Measurements from ENCODE around the gene CABP7.
"Not testable (repeated sequence)": the region's sequence is repeated elsewhere in the genome, so short reads cannot be mapped to it uniquely, and the experiment has no call there.

CABP7 gene

DNA sequence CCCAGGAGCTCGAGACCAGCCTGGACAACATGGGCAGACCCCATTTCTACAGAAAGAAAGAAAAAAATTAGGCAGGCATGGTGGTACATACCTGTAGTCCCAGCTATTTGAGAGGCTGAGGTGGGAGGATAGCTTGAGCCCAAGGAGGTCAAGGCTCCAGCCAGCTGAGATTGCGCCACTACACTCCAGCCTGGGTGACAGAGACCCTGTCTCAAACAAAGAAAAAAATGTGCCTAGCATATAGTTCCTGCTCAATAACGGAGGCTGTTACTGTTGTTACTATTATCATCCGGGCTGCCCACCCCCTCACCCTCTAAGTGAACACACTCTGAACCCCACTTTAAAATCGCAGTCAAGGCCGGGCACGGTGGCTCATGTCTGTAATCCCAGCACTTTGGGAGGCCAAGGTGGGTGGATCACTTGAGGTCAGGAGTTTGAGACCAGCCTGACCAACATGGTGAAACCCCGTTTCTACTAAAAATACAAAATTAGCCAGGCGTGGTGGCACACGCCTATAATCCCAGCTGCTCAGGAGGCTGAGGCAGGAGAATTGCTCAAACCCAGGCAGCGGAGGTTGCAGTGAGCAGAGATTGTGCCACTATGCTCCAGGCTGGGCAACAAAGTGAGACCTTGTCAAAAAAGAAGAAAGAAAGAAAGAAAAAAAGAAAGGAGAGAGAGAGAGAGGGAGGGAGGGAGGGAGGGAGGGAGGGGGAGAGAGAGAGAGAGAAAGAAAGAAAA lies 35.0 kb downstream of the CABP7 start:
- H3K27me3 ChIP-seq (ENCODE audit: insufficient read depth, low read length); H3K36me3 ChIP-seq (ENCODE audit: insufficient read depth, low read depth, low read length); H3K4me1 ChIP-seq (ENCODE audit: insufficient read depth, low read length); H3K4me3 ChIP-seq (ENCODE audit: low read length); H3K9me3 ChIP-seq (ENCODE audit: insufficient read depth, low read depth, low read length); H3K27ac ChIP-seq (ENCODE audit: low read length); H3K9ac ChIP-seq (ENCODE audit: low read depth, low read length): not testable (repeated sequence)

DNA sequence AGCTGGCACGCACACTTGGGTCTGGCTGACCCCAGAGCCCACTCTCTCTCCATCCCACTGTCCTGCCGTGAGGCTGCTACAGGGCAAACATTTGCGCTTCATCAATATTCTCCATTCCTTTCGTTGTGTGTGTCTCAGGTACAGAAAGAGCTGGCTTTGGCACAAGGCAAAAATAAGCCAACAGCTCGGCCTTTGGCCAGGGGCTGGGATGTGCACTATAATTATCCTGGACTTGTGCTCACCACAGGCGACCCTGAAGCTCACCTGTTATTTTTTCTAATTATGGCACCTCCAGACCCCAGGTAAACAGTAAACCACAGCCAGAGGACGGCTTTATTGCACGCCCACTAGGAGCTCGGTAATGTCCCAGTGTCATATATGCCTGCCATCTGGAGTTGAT lies 36.1 kb downstream of the CABP7 start:
- Histone ChIP-seq H3K27ac (ENCODE audit: low read length) (no peak overlapping the region), H3K4me1 (ENCODE audit: insufficient read depth, low read length) (no peaks in the 10 kb centered on the region), H3K36me3 (ENCODE audit: insufficient read depth, low read depth, low read length) (no peaks in the 10 kb centered on the region), H3K9me3 (ENCODE audit: insufficient read depth, low read depth, low read length) (no peaks in the 10 kb centered on the region), H3K4me3 (ENCODE audit: low read length) (no peak overlapping the region), H3K9ac (ENCODE audit: low read depth, low read length) (no peak overlapping the region), H3K27me3 (ENCODE audit: insufficient read depth, low read length) (no peaks in the 10 kb centered on the region)

DNA sequence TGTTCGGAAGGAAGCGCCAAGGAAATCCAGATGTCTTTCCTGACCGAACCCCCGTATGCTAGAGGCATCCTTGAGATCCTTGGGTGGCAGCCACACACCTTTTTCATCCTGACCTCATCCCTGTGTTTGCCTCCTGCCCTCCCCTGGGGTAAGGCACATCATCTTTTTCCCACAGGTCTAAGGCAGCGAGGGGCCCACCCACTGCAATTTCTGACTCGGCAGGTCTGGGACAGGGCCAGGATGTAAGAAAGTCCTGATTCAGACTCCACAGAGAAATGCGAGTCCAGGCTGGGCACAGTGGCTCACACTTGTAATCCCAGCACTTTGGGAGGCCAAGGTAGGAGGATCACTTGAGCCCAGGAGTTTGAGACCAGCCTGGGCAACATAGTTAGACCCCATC lies 36.5 kb downstream of the CABP7 start:
- H3K36me3 ChIP-seq (ENCODE audit: insufficient read depth, low read depth, low read length), result no peaks in the 10 kb centered on the region
- no peaks in the 10 kb centered on the region for H3K27me3 ChIP-seq (ENCODE audit: insufficient read depth, low read length)
- no peaks in the 10 kb centered on the region for H3K4me1 ChIP-seq (ENCODE audit: insufficient read depth, low read length)
- H3K9me3 ChIP-seq (ENCODE audit: insufficient read depth, low read depth, low read length), result no peaks in the 10 kb centered on the region
- no peak overlapping the region for H3K27ac ChIP-seq (ENCODE audit: low read length)
- no peak overlapping the region for H3K4me3 ChIP-seq (ENCODE audit: low read length)
- H3K9ac ChIP-seq (ENCODE audit: low read depth, low read length), result no peak overlapping the region

DNA sequence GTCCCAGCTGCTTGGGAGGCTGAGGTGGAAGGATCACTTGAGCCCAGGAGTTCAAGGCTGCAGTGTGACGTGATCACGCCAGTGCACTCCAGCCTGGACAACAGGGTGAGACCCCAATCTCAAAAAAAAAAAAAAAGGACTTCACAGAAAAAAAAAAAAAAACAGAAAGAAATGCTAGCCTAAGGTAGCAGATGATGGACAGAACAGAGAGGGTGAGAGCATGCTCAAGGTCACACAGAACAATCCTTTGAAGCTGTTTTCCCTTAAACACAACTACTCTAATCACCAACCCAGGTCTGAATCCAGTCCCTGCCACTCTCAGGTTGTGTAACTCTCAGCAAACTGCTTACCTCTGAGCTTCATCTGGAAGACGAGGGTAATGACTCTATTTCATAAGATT lies 37.3 kb downstream of the CABP7 start:
- Histone ChIP-seq H3K9ac (ENCODE audit: low read depth, low read length) (no peak overlapping the region), H3K27ac (ENCODE audit: low read length) (no peak overlapping the region), H3K27me3 (ENCODE audit: insufficient read depth, low read length) (no peaks in the 10 kb centered on the region), H3K4me3 (ENCODE audit: low read length) (no peak overlapping the region), H3K9me3 (ENCODE audit: insufficient read depth, low read depth, low read length) (no peaks in the 10 kb centered on the region), H3K36me3 (ENCODE audit: insufficient read depth, low read depth, low read length) (no peaks in the 10 kb centered on the region), H3K4me1 (ENCODE audit: insufficient read depth, low read length) (no peaks in the 10 kb centered on the region)

DNA sequence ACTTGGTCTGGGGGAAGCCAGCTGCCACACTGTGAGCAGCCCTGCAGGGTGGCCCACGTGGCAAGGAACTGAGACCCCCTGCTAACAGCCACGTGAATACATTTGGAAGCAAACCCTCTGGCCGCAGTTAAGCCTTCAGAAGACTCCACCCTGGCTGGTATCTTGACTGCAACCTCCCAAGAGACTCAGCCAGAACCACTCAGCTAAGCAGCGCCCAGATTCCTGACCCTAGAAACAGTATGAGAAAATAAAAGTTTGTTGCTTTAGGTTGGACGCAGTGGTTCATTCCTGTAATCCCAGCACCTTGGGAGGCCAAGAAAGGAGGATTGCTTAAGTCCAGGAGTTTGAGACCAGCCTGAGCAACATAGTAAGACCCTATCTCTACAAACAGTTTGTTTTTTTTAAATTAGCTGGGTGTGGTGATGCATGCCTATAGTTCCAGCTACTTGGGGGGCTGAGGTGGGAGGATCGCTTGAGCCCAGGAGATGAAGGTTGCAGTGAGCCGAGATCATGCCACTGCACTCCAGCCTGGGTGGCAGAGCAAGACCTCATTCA lies 38.3 kb downstream of the CABP7 start:
- Histone ChIP-seq H3K27ac (ENCODE audit: low read length) (no peak overlapping the region), H3K4me1 (ENCODE audit: insufficient read depth, low read length) (no peaks in the 10 kb centered on the region), H3K36me3 (ENCODE audit: insufficient read depth, low read depth, low read length) (no peaks in the 10 kb centered on the region), H3K9me3 (ENCODE audit: insufficient read depth, low read depth, low read length) (no peaks in the 10 kb centered on the region), H3K9ac (ENCODE audit: low read depth, low read length) (no peak overlapping the region), H3K4me3 (ENCODE audit: low read length) (no peak overlapping the region), H3K27me3 (ENCODE audit: insufficient read depth, low read length) (no peaks in the 10 kb centered on the region)

DNA sequence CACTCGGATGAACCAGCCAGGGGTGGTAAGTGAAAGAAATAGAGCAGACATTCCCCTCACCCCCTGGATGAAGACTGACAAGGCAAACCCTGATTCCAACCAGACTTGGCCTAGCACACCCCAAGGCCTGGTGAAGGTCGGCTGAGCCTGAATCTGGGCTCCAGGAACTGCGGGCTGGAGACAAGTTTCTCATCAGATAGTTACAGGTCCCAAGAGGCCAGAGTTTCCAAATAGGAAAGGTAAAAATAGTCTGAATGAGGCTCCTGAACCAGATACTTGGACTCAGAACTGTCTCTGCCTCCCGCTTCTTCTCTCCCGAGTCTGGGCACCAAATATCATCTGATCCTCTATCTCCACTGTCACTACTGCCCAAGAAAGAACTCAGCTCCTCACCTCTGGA lies 39.2 kb downstream of the CABP7 start:
- H3K9ac ChIP-seq (ENCODE audit: low read depth, low read length), result no peak overlapping the region
- no peak overlapping the region for H3K27ac ChIP-seq (ENCODE audit: low read length)
- no peaks in the 10 kb centered on the region for H3K4me1 ChIP-seq (ENCODE audit: insufficient read depth, low read length)
- H3K9me3 ChIP-seq (ENCODE audit: insufficient read depth, low read depth, low read length), result no peaks in the 10 kb centered on the region
- no peak overlapping the region for H3K4me3 ChIP-seq (ENCODE audit: low read length)
- H3K27me3 ChIP-seq (ENCODE audit: insufficient read depth, low read length), result no peaks in the 10 kb centered on the region
- H3K36me3 ChIP-seq (ENCODE audit: insufficient read depth, low read depth, low read length), result no peaks in the 10 kb centered on the region

DNA sequence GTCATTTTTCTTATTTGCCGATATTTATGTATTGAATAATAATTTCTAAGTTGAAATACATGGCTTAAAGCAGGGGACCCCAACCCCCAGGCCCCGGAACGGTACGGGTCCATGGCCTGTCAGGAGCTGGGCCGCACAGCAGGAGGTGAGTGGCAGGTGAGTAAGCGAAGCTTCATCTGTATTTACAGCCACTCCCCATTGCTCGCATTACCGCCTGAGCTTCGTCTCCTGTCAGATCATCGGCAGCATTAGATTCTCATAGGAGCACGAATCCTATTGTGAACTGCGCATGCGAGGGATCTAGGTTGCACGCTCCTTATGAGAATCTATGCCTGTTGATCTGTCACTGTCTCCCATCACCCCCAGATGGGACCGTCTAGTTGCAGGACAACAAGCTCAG lies 42.5 kb downstream of the CABP7 start:
- H3K36me3 ChIP-seq (ENCODE audit: insufficient read depth, low read depth, low read length), result no peaks in the 10 kb centered on the region
- no peaks in the 10 kb centered on the region for H3K27me3 ChIP-seq (ENCODE audit: insufficient read depth, low read length)
- H3K9ac ChIP-seq (ENCODE audit: low read depth, low read length), result no peak overlapping the region
- H3K9me3 ChIP-seq (ENCODE audit: insufficient read depth, low read depth, low read length), result no peaks in the 10 kb centered on the region
- no peak overlapping the region for H3K27ac ChIP-seq (ENCODE audit: low read length)
- no peak overlapping the region for H3K4me3 ChIP-seq (ENCODE audit: low read length)
- no peaks in the 10 kb centered on the region for H3K4me1 ChIP-seq (ENCODE audit: insufficient read depth, low read length)

DNA sequence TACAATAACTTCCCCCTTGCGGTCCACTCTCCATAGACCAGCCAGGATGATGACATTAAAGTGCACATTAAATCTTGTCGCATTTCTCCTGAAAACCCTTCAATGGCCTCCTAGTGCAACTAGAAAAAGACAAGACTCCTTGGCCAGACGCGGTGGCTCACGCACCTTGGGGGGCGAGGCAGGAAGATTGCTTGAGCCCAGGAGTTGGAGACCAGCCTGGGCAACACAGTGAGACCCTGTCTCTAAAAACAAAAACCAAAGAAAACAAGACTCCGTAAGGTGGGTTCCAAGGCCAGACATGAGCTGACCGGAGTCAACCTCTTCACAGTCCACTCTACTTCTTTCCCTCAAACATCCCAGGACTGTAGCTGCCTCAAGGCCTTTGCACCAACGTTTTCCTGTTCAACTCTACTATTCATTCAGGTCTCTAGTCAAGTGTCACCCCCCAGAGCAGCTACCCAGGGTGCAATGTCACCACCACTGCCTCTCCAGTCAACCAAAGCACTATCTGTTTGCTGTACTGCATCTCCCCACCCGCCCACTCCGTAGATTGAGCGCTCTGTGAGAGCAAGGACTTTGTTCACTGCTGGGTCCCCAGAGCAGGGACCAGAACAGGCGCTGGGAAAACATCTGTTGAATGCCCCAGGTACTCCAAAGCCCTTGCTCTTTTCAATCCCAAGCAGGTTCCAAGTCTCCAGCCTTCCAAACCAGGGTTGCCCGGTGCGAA lies 46.3 kb downstream of the CABP7 start:
- Histone ChIP-seq H3K27me3 (ENCODE audit: insufficient read depth, low read length) (no peaks in the 10 kb centered on the region), H3K27ac (ENCODE audit: low read length) (peak overlapping the region; percentile 22), H3K4me1 (ENCODE audit: insufficient read depth, low read length) (peaks cover 5% of the 10 kb centered on the region; the same call in 1 of the 2 replicates), H3K9me3 (ENCODE audit: insufficient read depth, low read depth, low read length) (no peaks in the 10 kb centered on the region), H3K36me3 (ENCODE audit: insufficient read depth, low read depth, low read length) (peaks cover 16% of the 10 kb centered on the region), H3K9ac (ENCODE audit: low read depth, low read length) (peak overlapping the region; percentile 94), H3K4me3 (ENCODE audit: low read length) (peak overlapping the region; percentile 92)

DNA sequence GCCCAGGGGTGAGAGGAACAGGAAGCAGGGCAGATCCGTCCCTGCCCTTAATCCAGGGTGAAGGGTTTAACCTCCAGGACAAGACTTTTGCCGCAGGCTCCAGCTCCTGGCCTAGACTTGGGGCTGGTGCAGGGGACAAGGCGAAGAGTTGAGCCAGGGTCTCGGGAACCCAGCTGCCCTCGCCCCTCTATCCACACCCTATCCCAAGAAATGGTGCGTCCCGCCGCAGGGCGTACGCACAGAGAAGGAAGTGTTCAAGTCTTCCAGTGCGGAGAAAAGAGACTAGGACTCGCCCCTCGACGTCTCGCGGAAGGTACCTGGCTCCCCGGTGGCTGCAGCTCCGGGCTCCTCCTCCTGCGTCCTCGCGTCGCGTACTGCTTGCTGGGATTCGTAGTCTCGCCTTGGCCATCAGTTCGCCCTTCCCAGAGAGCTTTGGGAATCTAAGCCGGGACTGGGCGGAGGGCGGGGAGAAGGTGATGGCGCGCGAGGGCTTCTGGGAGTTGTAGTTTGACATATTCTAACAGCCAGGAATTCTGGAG lies 46.9 kb downstream of the CABP7 start, which contains the start of gene ZMAT5:
Gene ZMAT5, minus strand, starts transcription at position 376 of the 539 bp plus-strand sequence. CDS start 18,463 bp downstream, outside the sequence.
- Histone ChIP-seq H3K9me3 (ENCODE audit: insufficient read depth, low read depth, low read length) (no peaks in the 10 kb centered on the region), H3K4me3 (ENCODE audit: low read length) (peak within 1 kb of the TSS; percentile 92), H3K27ac (ENCODE audit: low read length) (peak within 1 kb of the TSS; percentile 43), H3K9ac (ENCODE audit: low read depth, low read length) (peak within 1 kb of the TSS; percentile 94), H3K4me1 (ENCODE audit: insufficient read depth, low read length) (peaks cover 5% of the 10 kb centered on the region; the same call in 1 of the 2 replicates), H3K36me3 (ENCODE audit: insufficient read depth, low read depth, low read length) (peaks cover 16% of the 10 kb centered on the region), H3K27me3 (ENCODE audit: insufficient read depth, low read length) (no peaks in the 10 kb centered on the region)

DNA sequence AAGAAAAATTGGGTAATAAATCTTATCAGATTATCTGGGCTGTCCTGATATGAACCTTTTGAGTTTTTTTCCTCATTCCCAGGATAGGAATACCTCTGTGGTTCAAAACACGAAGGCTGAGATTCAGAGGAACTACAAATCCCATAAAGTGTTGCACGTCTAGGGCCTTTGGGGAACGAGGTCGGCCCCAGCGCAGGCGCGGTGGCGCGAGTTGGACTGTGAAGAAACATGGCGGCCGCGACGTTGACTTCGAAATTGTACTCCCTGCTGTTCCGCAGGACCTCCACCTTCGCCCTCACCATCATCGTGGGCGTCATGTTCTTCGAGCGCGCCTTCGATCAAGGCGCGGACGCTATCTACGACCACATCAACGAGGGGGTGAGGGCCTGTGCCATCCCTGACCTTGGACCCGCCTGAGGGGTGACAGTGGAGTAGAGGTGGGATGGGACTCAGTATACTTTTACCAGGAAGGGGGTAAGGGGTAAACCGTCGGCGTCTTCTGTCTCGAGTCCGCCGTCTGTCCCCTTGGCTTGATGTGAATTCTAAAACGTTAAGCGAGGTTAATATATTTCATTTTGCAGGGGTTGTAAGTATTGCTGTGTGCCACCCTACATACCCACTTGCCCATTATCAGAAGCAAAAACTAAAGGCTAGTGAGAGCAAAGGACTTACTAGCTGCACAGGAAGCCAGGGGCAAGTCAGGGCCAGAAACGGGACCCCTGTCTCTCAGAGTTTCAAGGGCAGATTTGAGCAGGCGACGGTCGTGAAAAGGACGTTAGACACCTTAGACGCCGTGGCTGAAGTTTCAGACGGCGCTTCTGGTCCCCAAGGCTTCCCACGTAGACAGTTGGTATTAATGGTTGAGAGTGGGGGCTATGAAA lies 47.6 kb downstream of the CABP7 start, which contains the start of gene UQCR10:
Gene UQCR10, plus strand, starts transcription at position 199 of the 881 bp plus-strand sequence. Its CDS starts 30 bp downstream, at position 229.
- H3K27me3 ChIP-seq (ENCODE audit: insufficient read depth, low read length), result no peaks in the 10 kb centered on the region
- peaks cover 5% of the 10 kb centered on the region; the same call in 1 of the 2 replicates for H3K4me1 ChIP-seq (ENCODE audit: insufficient read depth, low read length)
- peaks cover 16% of the 10 kb centered on the region for H3K36me3 ChIP-seq (ENCODE audit: insufficient read depth, low read depth, low read length)
- H3K9ac ChIP-seq (ENCODE audit: low read depth, low read length), result peak within 1 kb of the TSS; percentile 94
- H3K4me3 ChIP-seq (ENCODE audit: low read length), result peak within 1 kb of the TSS; percentile 92
- no peaks in the 10 kb centered on the region for H3K9me3 ChIP-seq (ENCODE audit: insufficient read depth, low read depth, low read length)
- H3K27ac ChIP-seq (ENCODE audit: low read length), result peak within 1 kb of the TSS; percentile 43
